H9 (cell line): ENCODE data around the gene BPIFB4. TPM values are rescaled to one million over a fixed set of nuclear protein-coding genes. Genes with fewer than 3 reads are reported as not detected.

Source experiments
- DNase-seq: peaks from one replicate; pipeline ENCODE4 v3.0.0-alpha.2; 2017
- H2AFZ ChIP-seq: one replicate; pipeline ENCODE4 v1.6.1; 2013; ENCODE audit warnings: mild to moderate bottlenecking, low read length, control low read depth, moderate library complexity
- H2AK5ac ChIP-seq: 2 replicates; pipeline ENCODE4 v1.6.1; 2013; ENCODE audit warnings: low read length, control low read depth, mixed read lengths; ENCODE audit not compliant: insufficient read length
- H2BK120ac ChIP-seq: one replicate; pipeline ENCODE4 v1.6.1; 2013; ENCODE audit warnings: low read depth, mild to moderate bottlenecking, low read length, control low read depth, inconsistent platforms; ENCODE audit not compliant: poor library complexity, severe bottlenecking
- H2BK12ac ChIP-seq: 2 replicates; pipeline ENCODE4 v1.6.1; 2013; ENCODE audit warnings: low read length, control low read depth, mixed read lengths, low read depth; ENCODE audit not compliant: insufficient read length
- H2BK15ac ChIP-seq: 2 replicates; pipeline ENCODE4 v1.6.1; 2013; ENCODE audit warnings: low read depth, low read length, control low read depth
- H2BK20ac ChIP-seq: one replicate; pipeline ENCODE4 v1.6.1; 2013; ENCODE audit warnings: low read depth, mild to moderate bottlenecking, low read length, control low read depth, inconsistent platforms; ENCODE audit not compliant: poor library complexity, severe bottlenecking
- H2BK5ac ChIP-seq: 2 replicates; pipeline ENCODE4 v1.6.1; 2013; ENCODE audit warnings: low read length, control low read depth, mixed read lengths; ENCODE audit not compliant: insufficient read length
- H3K14ac ChIP-seq: 2 replicates; pipeline ENCODE4 v1.6.1; 2013; ENCODE audit warnings: low read length, control low read depth; ENCODE audit not compliant: insufficient read depth
- H3K18ac ChIP-seq: 2 replicates; pipeline ENCODE4 v1.6.1; 2013; ENCODE audit warnings: low read depth, mild to moderate bottlenecking, mixed read lengths, low read length, control low read depth; ENCODE audit not compliant: insufficient read length
- H3K23ac ChIP-seq: 2 replicates; pipeline ENCODE4 v1.6.1; 2013; ENCODE audit warnings: low read length, control low read depth, mixed read lengths, low read depth; ENCODE audit not compliant: insufficient read length
- H3K23me2 ChIP-seq: 2 replicates; pipeline ENCODE4 v1.6.1; 2013; ENCODE audit warnings: low read depth, mild to moderate bottlenecking, mixed read lengths, low read length, control low read depth; ENCODE audit not compliant: insufficient read length, poor library complexity, severe bottlenecking
- H3K27ac ChIP-seq: 2 replicates; pipeline ENCODE4 v1.5.1; 2013; ENCODE audit warnings: low read length, control low read depth, mixed read lengths, low read depth; ENCODE audit not compliant: insufficient read length
- H3K27me3 ChIP-seq: 2 replicates; pipeline ENCODE4 v1.6.1; 2013; ENCODE audit warnings: low read length, control low read depth, inconsistent platforms; ENCODE audit not compliant: insufficient read depth
- H3K4ac ChIP-seq: 2 replicates; pipeline ENCODE4 v1.6.1; 2013; ENCODE audit warnings: low read depth, mild to moderate bottlenecking, control low read depth, inconsistent platforms, low read length, moderate library complexity
- H3K4me1 ChIP-seq: 2 replicates; pipeline ENCODE4 v1.6.1; 2013; ENCODE audit warnings: low read length, control low read depth, inconsistent platforms; ENCODE audit not compliant: insufficient read depth
- H3K4me2 ChIP-seq: 2 replicates; pipeline ENCODE4 v1.6.1; 2013; ENCODE audit warnings: low read length, control low read depth, mixed read lengths; ENCODE audit not compliant: insufficient read length, insufficient read depth
- H3K56ac ChIP-seq: 2 replicates; pipeline ENCODE4 v1.6.1; 2013; ENCODE audit warnings: low read depth, mild to moderate bottlenecking, mixed read lengths, low read length, control low read depth; ENCODE audit not compliant: insufficient read length
- H3K79me1 ChIP-seq: 2 replicates; pipeline ENCODE4 v1.6.1; 2013; ENCODE audit warnings: low read depth, mild to moderate bottlenecking, moderate library complexity, low read length, control low read depth, inconsistent platforms; ENCODE audit not compliant: insufficient read depth, poor library complexity, severe bottlenecking
- H3K79me2 ChIP-seq: 2 replicates; pipeline ENCODE4 v1.6.1; 2013; ENCODE audit warnings: low read length, control low read depth, inconsistent platforms; ENCODE audit not compliant: insufficient read depth
- H3K9ac ChIP-seq: 2 replicates; pipeline ENCODE4 v1.6.1; 2013; ENCODE audit warnings: low read length, control low read depth, mixed read lengths; ENCODE audit not compliant: insufficient read length; ENCODE audit errors: extremely low read depth
- H3K9me3 ChIP-seq: one replicate; pipeline ENCODE4 v1.6.1; 2013; ENCODE audit warnings: low read depth, low read length, inconsistent platforms; ENCODE audit not compliant: control insufficient read depth
- H3T11ph ChIP-seq: one replicate; pipeline ENCODE4 v1.6.1; 2013; ENCODE audit warnings: mild to moderate bottlenecking, low read length, control low read depth, inconsistent platforms
- H4K20me1 ChIP-seq: one replicate; pipeline ENCODE4 v1.6.1; 2013; ENCODE audit not compliant: control insufficient read depth, insufficient read length, insufficient read depth
- H4K5ac ChIP-seq: 2 replicates; pipeline ENCODE4 v1.6.1; 2013; ENCODE audit warnings: low read depth, mild to moderate bottlenecking, mixed read lengths, low read length, control low read depth; ENCODE audit not compliant: insufficient read length
- H4K8ac ChIP-seq: replicated peaks from 2 replicates; pipeline ENCODE4 v1.6.1; 2013; ENCODE audit warnings: low read length, control low read depth, mixed read lengths, low read depth; ENCODE audit not compliant: insufficient read length
- H4K91ac ChIP-seq: 2 replicates; pipeline ENCODE4 v1.6.1; 2013; ENCODE audit warnings: low read depth, mild to moderate bottlenecking, moderate library complexity, mixed read lengths, low read length, control low read depth; ENCODE audit not compliant: insufficient read length
- H3K27ac Mint-ChIP-seq, 3 experiments: 2 replicates in 2 of 3; 3 replicates in 1 of 3; pipeline ENCODE4 v1.8.0; 2020 to 2021; ENCODE audit warnings: mixed read lengths in 3 of 3, mild to moderate bottlenecking in 1 of 3, moderate library complexity in 1 of 3
- H3K27me3 Mint-ChIP-seq: 2 replicates; pipeline ENCODE4 v1.8.0; 2021; ENCODE audit warnings: low read depth, mild to moderate bottlenecking, moderate library complexity, mixed read lengths
- H3K36me3 Mint-ChIP-seq, 3 experiments: 2 replicates in 2 of 3; 3 replicates in 1 of 3; pipeline ENCODE4 v1.8.0; 2020 to 2021; ENCODE audit warnings: low read depth in 3 of 3, mixed read lengths in 3 of 3; ENCODE audit not compliant: insufficient read depth in 1 of 3
- H3K4me1 Mint-ChIP-seq, 2 experiments: 2 replicates each; pipeline ENCODE4 v1.8.0; 2020; ENCODE audit warnings: mixed read lengths in 2 of 2
- H3K4me3 Mint-ChIP-seq, 2 experiments: 2 replicates in 1 of 2; 3 replicates in 1 of 2; pipeline ENCODE4 v1.8.0; 2020 to 2021; ENCODE audit warnings: mild to moderate bottlenecking in 2 of 2, mixed read lengths in 2 of 2, moderate library complexity in 1 of 2
- H3K9me3 Mint-ChIP-seq, 2 experiments: 2 replicates in 1 of 2; 3 replicates in 1 of 2; pipeline ENCODE4 v1.8.0; 2020; ENCODE audit warnings: mild to moderate bottlenecking in 2 of 2, mixed read lengths in 2 of 2, moderate library complexity in 1 of 2
- WGBS: extraction: QIAGEN DNeasy Blood & Tissue Kit; methylation state at CpG from one replicate; pipeline ENCODE4 v1.1.7; 2013; ENCODE audit warnings: missing lambda C conversion rate, low lambda C conversion rate, mixed read lengths; ENCODE audit not compliant: insufficient read length; ENCODE audit errors: extremely low coverage; 5-methylcytosine and 5-hydroxymethylcytosine counted together
- total RNA-seq: library from RNA; stranded (reverse); gene quantifications from 2 replicates; pipeline ENCODE4 v1.2.1, GENCODE V29; 2021
- TF ChIP-seq, protein P1 (sequence below): fragments of 200-600 bp; sonication (generic); conservative IDR thresholded peaks from 3 replicates; pipeline ENCODE4 v1.8.0; 2021; ENCODE audit warnings: antibody characterized with exemption, mild to moderate bottlenecking

BPIFB4 gene
- total RNA-seq, 1 experiment from 2014 or later: not detected

DNA sequence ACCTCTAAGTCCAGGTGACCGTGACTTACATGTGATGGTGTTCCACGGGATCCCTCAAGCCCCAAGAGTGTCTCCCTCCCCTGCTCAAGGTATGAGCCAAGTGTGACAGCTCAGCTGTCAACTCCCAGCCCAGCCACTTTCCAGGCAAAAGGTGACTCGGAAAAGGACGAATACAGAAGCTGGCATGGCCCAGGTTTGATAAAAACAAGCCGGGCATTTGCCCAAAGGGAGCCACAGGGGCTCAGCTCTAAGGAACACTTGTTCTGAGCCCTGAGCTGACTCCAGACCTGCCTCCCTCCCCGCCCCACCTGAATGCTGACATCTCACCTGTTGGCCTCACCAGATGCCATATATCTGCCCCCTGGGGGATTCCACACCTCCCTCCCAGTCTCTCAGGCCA lies 45.6 kb downstream of the BPIFB4 start:
- Mint-ChIP-seq H3K27me3 (peaks cover 47% of the 10 kb centered on the region), H3K4me3 (no peak overlapping the region), H3K36me3 (peaks cover 0 to 3% (median 0%) of the 10 kb centered on the region in 3 experiments; a peak in 1 of 7 replicates), H3K27ac (no peak overlapping the region; a peak in 1 of 7 replicates), H3K4me1 (peaks cover 0 to 3% of the 10 kb centered on the region in 2 experiments; a peak in 1 of 4 replicates), H3K9me3 (peaks cover 15 to 17% of the 10 kb centered on the region in 2 experiments)
- Histone ChIP-seq H4K5ac (no peak overlapping the region), H2AFZ (no peak overlapping the region), H3K27me3 (no peaks in the 10 kb centered on the region), H3K9ac (no peak overlapping the region), H2AK5ac (no peak overlapping the region), H3K4me1 (no peaks in the 10 kb centered on the region), H3T11ph (no peak overlapping the region), H2BK20ac (no peak overlapping the region), H2BK12ac (no peak overlapping the region), H2BK5ac (no peak overlapping the region), H3K56ac (no peak overlapping the region), H4K20me1 (no peaks in the 10 kb centered on the region), H3K9me3 (no peaks in the 10 kb centered on the region), H2BK15ac (no peak overlapping the region), H3K79me2 (no peaks in the 10 kb centered on the region), H4K91ac (no peak overlapping the region), H2BK120ac (no peak overlapping the region), H3K79me1 (no peaks in the 10 kb centered on the region), H3K4ac (no peak overlapping the region), H3K4me2 (no peak overlapping the region), H3K27ac (no peak overlapping the region), H3K18ac (no peak overlapping the region), H3K14ac (no peak overlapping the region), H4K8ac (no peak overlapping the region), H3K23me2 (no peaks in the 10 kb centered on the region), H3K23ac (no peak overlapping the region)
- DNase-seq: no peak
- TF ChIP-seq, protein P1, sequence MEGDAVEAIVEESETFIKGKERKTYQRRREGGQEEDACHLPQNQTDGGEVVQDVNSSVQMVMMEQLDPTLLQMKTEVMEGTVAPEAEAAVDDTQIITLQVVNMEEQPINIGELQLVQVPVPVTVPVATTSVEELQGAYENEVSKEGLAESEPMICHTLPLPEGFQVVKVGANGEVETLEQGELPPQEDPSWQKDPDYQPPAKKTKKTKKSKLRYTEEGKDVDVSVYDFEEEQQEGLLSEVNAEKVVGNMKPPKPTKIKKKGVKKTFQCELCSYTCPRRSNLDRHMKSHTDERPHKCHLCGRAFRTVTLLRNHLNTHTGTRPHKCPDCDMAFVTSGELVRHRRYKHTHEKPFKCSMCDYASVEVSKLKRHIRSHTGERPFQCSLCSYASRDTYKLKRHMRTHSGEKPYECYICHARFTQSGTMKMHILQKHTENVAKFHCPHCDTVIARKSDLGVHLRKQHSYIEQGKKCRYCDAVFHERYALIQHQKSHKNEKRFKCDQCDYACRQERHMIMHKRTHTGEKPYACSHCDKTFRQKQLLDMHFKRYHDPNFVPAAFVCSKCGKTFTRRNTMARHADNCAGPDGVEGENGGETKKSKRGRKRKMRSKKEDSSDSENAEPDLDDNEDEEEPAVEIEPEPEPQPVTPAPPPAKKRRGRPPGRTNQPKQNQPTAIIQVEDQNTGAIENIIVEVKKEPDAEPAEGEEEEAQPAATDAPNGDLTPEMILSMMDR: no peak
- no CpG with 5 or more reads among the region's 6 CpGs for WGBS
